ENCODE results near the gene MTRF1.
"Not testable (repeated sequence)": the region's sequence is repeated elsewhere in the genome, so short reads cannot be mapped to it uniquely, and the experiment has no call there.

Gene MTRF1

GRCh38 chr13:41220401-41220800 is 43.0 kb downstream of the MTRF1 start:
- no peak for DNase-seq

GRCh38 chr13:41216160-41216559 is 47.2 kb downstream of the MTRF1 start:
- no peak for DNase-seq

GRCh38 chr13:41213919-41214318 is 49.5 kb downstream of the MTRF1 start:
- no peak for DNase-seq

- DNase-seq = no peak
Measured at GRCh38 chr13:41213316-41213715, 50.1 kb downstream of the MTRF1 start.

- no peak for DNase-seq
Measured at GRCh38 chr13:41212881-41213280, 50.5 kb downstream of the MTRF1 start.

GRCh38 chr13:41211062-41211461 is 52.3 kb downstream of the MTRF1 start:
- no peak for DNase-seq

GRCh38 chr13:41206467-41206866 is 56.9 kb downstream of the MTRF1 start:
- DNase-seq = no peak

- DNase-seq = no peak
Measured at GRCh38 chr13:41203810-41204209, 59.6 kb downstream of the MTRF1 start.

GRCh38 chr13:41200126-41200525 is 63.2 kb downstream of the MTRF1 start:
- DNase-seq = no peak

GRCh38 chr13:41199526-41199925 is 63.9 kb downstream of the MTRF1 start:
- peak; percentile 57 for DNase-seq

- no peak for DNase-seq
Measured at GRCh38 chr13:41199079-41199478, 64.3 kb downstream of the MTRF1 start.

- no peak for DNase-seq
Measured at GRCh38 chr13:41196620-41197019, 66.8 kb downstream of the MTRF1 start.

- DNase-seq = no peak
Measured at GRCh38 chr13:41196011-41196410, 67.4 kb downstream of the MTRF1 start.

- DNase-seq = peak; percentile 95
Measured at GRCh38 chr13:41193919-41194824, 69.2 kb downstream of the MTRF1 start, which contains the start of gene KBTBD7. TSS of gene KBTBD7 (minus strand) at chr13:41194569. CDS start at chr13:41194257, 312 bp downstream.

- DNase-seq = no peak
Measured at GRCh38 chr13:41193469-41193868, 69.9 kb downstream of the MTRF1 start.

GRCh38 chr13:41188584-41188983 is 74.8 kb downstream of the MTRF1 start:
- DNase-seq = no peak

- DNase-seq = no peak
Measured at GRCh38 chr13:41186481-41186880, 76.9 kb downstream of the MTRF1 start.

- DNase-seq = no peak
Measured at GRCh38 chr13:41182231-41182630, 81.1 kb downstream of the MTRF1 start.

GRCh38 chr13:41179593-41180250 is 83.7 kb downstream of the MTRF1 start:
- DNase-seq = no peak

GRCh38 chr13:41178040-41178439 is 85.3 kb downstream of the MTRF1 start:
- no peak for DNase-seq

- DNase-seq = no peak
Measured at GRCh38 chr13:41177616-41178015, 85.8 kb downstream of the MTRF1 start.

GRCh38 chr13:41175576-41175975 is 87.8 kb downstream of the MTRF1 start:
- DNase-seq = not testable (repeated sequence)

Data from NCI-H526 treated with DMSO at 0.1 percent for 48 hours (cell line).